SK-N-SH (cell line): Measurements from ENCODE around the gene DLX2. TPM values are rescaled to one million over a fixed set of nuclear protein-coding genes. Genes with fewer than 3 reads are reported as not detected.

ENCODE experiments used
- CTCF ChIA-PET: fragments of 300-600, 350-600 bp; formaldehyde crosslinking; extraction: SDS; loops from one replicate; lab custom pipeline; 2021; lab: Yijun Ruan, JAX
- POLR2A ChIA-PET: fragments of 350-600 bp; sonication (Branson Sonifier 250); formaldehyde crosslinking; extraction: SDS; loops from one replicate; lab custom pipeline; 2020; ENCODE audit warnings: antibody characterized with exemption, inconsistent platforms; lab: Yijun Ruan, JAX
- DNase-seq: peaks from one replicate; pipeline ENCODE4 v3.0.0; 2012
- H2AFZ ChIP-seq: fragments of 200-600 bp; sonication (generic); 2 replicates; pipeline ENCODE4 v1.8.1; 2016; ENCODE audit warnings: antibody characterized with exemption, mild to moderate bottlenecking, low read depth
- H3F3A ChIP-seq: fragments of 200-600 bp; sonication (generic); replicated peaks from 2 replicates; pipeline ENCODE3; 2016; ENCODE audit warnings: antibody characterized with exemption, mild to moderate bottlenecking; ENCODE audit not compliant: insufficient read depth
- H3K27ac ChIP-seq, 2 experiments: fragments of 200-500 bp in 1 of 2; fragments of 200-600 bp in 1 of 2; sonication (Bioruptor generic) in 1 of 2; sonication (generic), shearing (Covaris generic) in 1 of 2; 2 replicates each; pipeline versions ENCODE4 v1.5.1 to v1.6.1; 2014 to 2016; ENCODE audit warnings: low read depth in 2 of 2, inconsistent platforms in 1 of 2, low read length in 1 of 2, mild to moderate bottlenecking in 1 of 2, mixed read lengths in 1 of 2
- H3K27me3 ChIP-seq: fragments of 200-600 bp; sonication (generic), shearing (Covaris generic); 2 replicates; pipeline ENCODE4 v1.6.1; 2016; ENCODE audit warnings: mixed run types; ENCODE audit not compliant: insufficient read depth
- H3K36me3 ChIP-seq, 2 experiments: fragments of 200-500 bp in 1 of 2; fragments of 200-600 bp in 1 of 2; sonication (Bioruptor generic) in 1 of 2; sonication (generic) in 1 of 2; replicated peaks in 1 of 2; 2 replicates each; pipeline versions ENCODE3 to v1.5.1; 2014 to 2016; ENCODE audit warnings: low read length in 1 of 2, mild to moderate bottlenecking in 1 of 2; ENCODE audit not compliant: insufficient read depth in 2 of 2, control insufficient read depth in 1 of 2
- H3K4me1 ChIP-seq, 2 experiments: fragments of 200-500 bp in 1 of 2; fragments of 200-600 bp in 1 of 2; sonication (Bioruptor generic) in 1 of 2; sonication (generic), shearing (Covaris generic) in 1 of 2; 2 replicates each; pipeline versions ENCODE4 v1.5.1 to v1.6.1; 2014 to 2016; ENCODE audit warnings: low read depth in 1 of 2, low read length in 1 of 2, mixed run types in 1 of 2; ENCODE audit not compliant: insufficient read depth in 2 of 2, control insufficient read depth in 1 of 2
- H3K4me2 ChIP-seq: fragments of 200-600 bp; sonication (generic), shearing (Covaris generic); 2 replicates; pipeline ENCODE4 v1.6.1; 2017; ENCODE audit warnings: mixed run types
- H3K4me3 ChIP-seq, 2 experiments: fragments of 200-500 bp in 1 of 2; fragments of 200-600 bp in 1 of 2; sonication (Bioruptor generic) in 1 of 2; sonication (generic), shearing (Covaris generic) in 1 of 2; 2 replicates each; pipeline versions ENCODE4 v1.5.1 to v1.8.1; 2014 to 2016; ENCODE audit warnings: low read depth in 2 of 2, inconsistent platforms in 1 of 2, low read length in 1 of 2, mild to moderate bottlenecking in 1 of 2, mixed read lengths in 1 of 2, moderate library complexity in 1 of 2
- H3K79me2 ChIP-seq: fragments of 200-600 bp; sonication (generic); 2 replicates; pipeline ENCODE4 v1.8.1; 2017; ENCODE audit warnings: mild to moderate bottlenecking; ENCODE audit not compliant: insufficient read depth
- H3K9ac ChIP-seq: fragments of 200-600 bp; sonication (generic); 2 replicates; pipeline ENCODE4 v1.6.1; 2017; ENCODE audit warnings: mixed run types
- H3K9me2 ChIP-seq: fragments of 200-600 bp; sonication (generic); 2 replicates; pipeline ENCODE4 v1.6.1; 2017; ENCODE audit warnings: mixed run types
- H3K9me3 ChIP-seq: fragments of 200-600 bp; sonication (generic); 2 replicates; pipeline ENCODE4 v1.6.1; 2017; ENCODE audit warnings: mixed run types, mild to moderate bottlenecking, moderate library complexity
- H4K20me1 ChIP-seq: fragments of 200-600 bp; sonication (generic); 2 replicates; pipeline ENCODE4 v1.6.1; 2017; ENCODE audit warnings: mild to moderate bottlenecking, mixed run types; ENCODE audit not compliant: insufficient read depth
- EP300 ChIP-seq, 2 experiments: IDR thresholded peaks; 2 replicates each; pipeline versions ENCODE4 v1.4.0 to v1.6.1; 2012; ENCODE audit warnings: borderline replicate concordance in 1 of 2, low read depth in 1 of 2, low read length in 1 of 2
- FOSL2 ChIP-seq: IDR thresholded peaks from 2 replicates; pipeline ENCODE4 v1.4.0; 2012; ENCODE audit warnings: low read depth, mild to moderate bottlenecking, moderate library complexity, borderline replicate concordance
- FOXJ3 ChIP-seq: sonication (generic); formaldehyde crosslinking; IDR thresholded peaks from 2 replicates; pipeline ENCODE4 v1.5.1; 2020; ENCODE audit warnings: mild to moderate bottlenecking, missing genetic modification reagents
- FOXM1 ChIP-seq: IDR thresholded peaks from 2 replicates; pipeline ENCODE4 v1.4.0; 2012; ENCODE audit warnings: low read depth, mild to moderate bottlenecking
- JUND ChIP-seq: IDR thresholded peaks from 2 replicates; pipeline ENCODE4 v1.4.0; 2012
- MXI1 ChIP-seq: IDR thresholded peaks from 2 replicates; pipeline ENCODE4 v1.6.1; 2012; ENCODE audit warnings: mild to moderate bottlenecking, low read depth, low read length, improper control_type of control experiment
- RCOR1 ChIP-seq: fragments of 150-350 bp; IDR thresholded peaks from 2 replicates; pipeline ENCODE4 v1.6.1; 2017; ENCODE audit warnings: antibody characterized with exemption, low read length
- REST ChIP-seq: IDR thresholded peaks from 2 replicates; pipeline ENCODE4 v1.6.1; 2012; ENCODE audit warnings: mild to moderate bottlenecking, low read depth, low read length, moderate library complexity
- SIN3A ChIP-seq: IDR thresholded peaks from 2 replicates; pipeline ENCODE4 v1.6.1; 2012; ENCODE audit warnings: low read depth, mild to moderate bottlenecking, low read length, moderate library complexity, borderline replicate concordance
- USF2 ChIP-seq: fragments of 150-350 bp; IDR thresholded peaks from 2 replicates; pipeline ENCODE4 v1.6.1; 2017; ENCODE audit warnings: antibody characterized with exemption, low read length, low read depth, borderline replicate concordance
- ZBTB33 ChIP-seq: IDR thresholded peaks from 2 replicates; pipeline ENCODE4 v1.4.0; 2012; ENCODE audit warnings: low read depth, borderline replicate concordance
- WGBS: methylation state at CpG from one replicate; pipeline ENCODE4 v1.1.6; 2017; ENCODE audit warnings: low lambda C conversion rate; 5-methylcytosine and 5-hydroxymethylcytosine counted together
- polyA plus RNA-seq, 3 experiments: library from polyadenylated mRNA; depleted of rRNA; stranded (reverse); fragments of >200 nt; gene quantifications; 2 replicates each; pipeline ENCODE4 v1.2.3, GENCODE V29; 2012

DLX2 gene
- polyA plus RNA-seq, 1 of the 3 experiments (the other 2 are of a cell fraction): 0.02 TPM

GRCh38 chr2:172100935-172101820 is 1.5 kb downstream of the DLX2 start:
- CTCF ChIA-PET: interaction anchor here (1.0 to 8.7 kb wide), 8 partner anchors 10 to 502 kb away, joined by 3 to 96 read pairs (median 6); partner anchors contain the start of gene DLX1
- H3K27ac ChIP-seq: no peak overlapping the region

GRCh38 chr2:172100080-172100934 is 2.4 kb downstream of the DLX2 start:
- CTCF ChIA-PET: interaction anchor here (0.8 to 8.7 kb wide), 9 partner anchors 9 to 501 kb away, joined by 3 to 96 read pairs (median 4); no protein-coding TSS in a partner anchor
- whole genome bisulfite sequencing: 33% methylated on average over 31 of the region's 72 CpGs
- peaks cover 22 to 32% of the 10 kb centered on the region in 2 experiments for H3K4me1 ChIP-seq
- TF ChIP-seq MXI1 (no peak), RCOR1 (no peak), FOSL2 (no peak), EP300 (IDR thresholded peaks at IDR 0.05; ENCODE audit: borderline replicate concordance in 1 of 2, low read depth in 1 of 2, low read length in 1 of 2) (no peak), FOXM1 (no peak), FOXJ3 (CRISPR knock-in tag) (no peak), ZBTB33 (no peak), SIN3A (no peak), USF2 (no peak)

More at GRCh38 chr2:172100935-172101820, 1.5 kb downstream of the DLX2 start:
- no peak for TF ChIP-seq REST
- TF ChIP-seq JUND: no peak
- Histone ChIP-seq H3K79me2 (no peaks in the 10 kb centered on the region), H2AFZ (no peak overlapping the region), H3K4me2 (peak overlapping the region; percentile 75), H3F3A (peaks cover 16% of the 10 kb centered on the region), H3K4me3 (peak overlapping the region; percentile 51 to 64; a peak in 3 of 4 replicates), H3K36me3 (no peaks in the 10 kb centered on the region), H3K9me2 (no peaks in the 10 kb centered on the region), H3K4me1 (peaks cover 20 to 35% of the 10 kb centered on the region in 2 experiments), H3K27me3 (peaks cover 29% of the 10 kb centered on the region; the same call in 1 of the 2 replicates), H3K9ac (no peak overlapping the region), H3K9me3 (no peaks in the 10 kb centered on the region), H4K20me1 (no peaks in the 10 kb centered on the region)
- DNase-seq: peak; percentile 33
- POLR2A ChIA-PET: no interaction called here
- WGBS: 38% methylated on average over 40 of the region's 54 CpGs

More at GRCh38 chr2:172100080-172100934, 2.4 kb downstream of the DLX2 start:
- Histone ChIP-seq H3K27me3 (peaks cover 37% of the 10 kb centered on the region; the same call in 1 of the 2 replicates), H3F3A (peaks cover 23% of the 10 kb centered on the region), H3K9ac (no peak overlapping the region), H3K27ac (no peak overlapping the region), H3K36me3 (no peaks in the 10 kb centered on the region), H3K79me2 (no peaks in the 10 kb centered on the region), H3K9me2 (no peaks in the 10 kb centered on the region), H3K4me3 (no peak overlapping the region), H3K4me2 (peak overlapping the region; percentile 75; the same call in 1 of the 2 replicates), H2AFZ (no peak overlapping the region; the same call in 1 of the 2 replicates), H3K9me3 (no peaks in the 10 kb centered on the region), H4K20me1 (no peaks in the 10 kb centered on the region)
- POLR2A ChIA-PET: no interaction called here
- DNase-seq: peak; percentile 59
